Panc1 (cell line): ENCODE results near the gene CHCHD6. TPM values are rescaled to one million over a fixed set of nuclear protein-coding genes. Genes with fewer than 3 reads are reported as not detected.

ENCODE experiments used
- ATAC-seq: fragments of 200-7000 bp; cut with Tn5 transposase; 2 replicates; pipeline ENCODE4 v1.9.1; 2020; ENCODE audit warnings: mild to moderate bottlenecking, moderate library complexity
- BruUV-seq: library from RNA; stranded (reverse); fragments of 400-500 nt; replicated peaks from 2 replicates; lab custom pipeline; 2021; lab: Mats Ljungman, UMichigan
- CTCF ChIA-PET: fragments of 300-600 bp; sonication (Branson Sonifier 250); formaldehyde crosslinking; loops from one replicate; lab custom pipeline; 2022; ENCODE audit warnings: antibody characterized with exemption; lab: Charles Lee
- POLR2A ChIA-PET: fragments of 300-600 bp; sonication (Branson Sonifier 250); formaldehyde crosslinking; loops from one replicate; lab custom pipeline; 2022; ENCODE audit warnings: antibody characterized with exemption; lab: Charles Lee
- DNase-seq: peaks from one replicate; pipeline ENCODE4 v3.0.0-alpha.2; 2010; ENCODE audit warnings: low read depth, low spot score
- H3K27ac ChIP-seq: 2 replicates; pipeline ENCODE4 v1.5.1; 2011; ENCODE audit warnings: mild to moderate bottlenecking, low read length, inconsistent platforms
- H3K27me3 ChIP-seq: fragments of 200-500 bp; sonication (Bioruptor generic); 2 replicates; pipeline ENCODE4 v1.6.0; 2014; ENCODE audit warnings: low read length, inconsistent platforms; ENCODE audit not compliant: control insufficient read depth, insufficient read depth
- H3K36me3 ChIP-seq: fragments of 200-500 bp; sonication (Bioruptor generic); 2 replicates; pipeline ENCODE4 v1.5.1; 2014; ENCODE audit warnings: inconsistent platforms, mild to moderate bottlenecking, low read length, moderate library complexity; ENCODE audit not compliant: control insufficient read depth, insufficient read depth
- H3K4me1 ChIP-seq: 2 replicates; pipeline ENCODE4 v1.5.1; 2011; ENCODE audit warnings: inconsistent platforms, mild to moderate bottlenecking, low read length, moderate library complexity; ENCODE audit not compliant: control insufficient read depth, insufficient read depth
- H3K4me3 ChIP-seq, 2 experiments: 2 replicates each; pipeline ENCODE4 v1.5.1; 2011 to 2012; ENCODE audit warnings: low read depth in 2 of 2, low read length in 2 of 2, mild to moderate bottlenecking in 2 of 2, inconsistent platforms in 1 of 2, moderate library complexity in 1 of 2
- H3K9me3 ChIP-seq: fragments of 200-500 bp; sonication (Bioruptor generic); 2 replicates; pipeline ENCODE4 v1.5.1; 2014; ENCODE audit warnings: low read depth, mild to moderate bottlenecking, inconsistent platforms, low read length, moderate library complexity; ENCODE audit not compliant: control insufficient read depth, insufficient read depth
- POLR2AphosphoS5 ChIP-seq: IDR thresholded peaks from 2 replicates; pipeline ENCODE4 v1.6.1; 2012; ENCODE audit warnings: mild to moderate bottlenecking, low read depth, low read length, moderate library complexity
- SIN3A ChIP-seq: IDR thresholded peaks from 2 replicates; pipeline ENCODE4 v1.6.1; 2012; ENCODE audit warnings: low read depth, mild to moderate bottlenecking, low read length, moderate library complexity, borderline replicate concordance; ENCODE audit not compliant: insufficient read depth
- TCF7L2 ChIP-seq: IDR thresholded peaks from 2 replicates; pipeline ENCODE4 v1.6.1; 2011; ENCODE audit warnings: mild to moderate bottlenecking, low read depth, low read length, inconsistent platforms
- in situ Hi-C: cut with HindIII; loops from 2 replicates; pipeline ENCODE4 v1.10.0; 2016; ENCODE audit warnings: low sequenced_read_pairs, low pct_unique_long_range_greater_than_20kb
- intact Hi-C: fragments of 100-400 bp; cut with micrococcal nuclease; formaldehyde crosslinking; loops from one replicate; pipeline ENCODE4 v1.10.0; 2022; ENCODE audit not compliant: unreplicated experiment
- total RNA-seq: library from RNA; stranded (reverse); gene quantifications from one replicate; pipeline ENCODE4 v1.2.1, GENCODE V29; 2021; ENCODE audit not compliant: unreplicated experiment
- TF ChIP-seq, protein P1 (sequence below), 2 experiments: IDR thresholded peaks; 2 replicates each; pipeline ENCODE4 v1.6.1; 2011 to 2012; ENCODE audit warnings: low read depth in 2 of 2, control low read depth in 1 of 2, low read length in 1 of 2, mild to moderate bottlenecking in 1 of 2, moderate library complexity in 1 of 2; ENCODE audit not compliant: insufficient read depth in 1 of 2
- TF ChIP-seq, protein P2 (sequence below): fragments of 450-650 bp; IDR thresholded peaks from 2 replicates; pipeline ENCODE4 v1.5.1; 2017; ENCODE audit warnings: mild to moderate bottlenecking

The CHCHD6 gene
- total RNA-seq, 1 experiment from 2014 or later = 31.5 TPM

DNA sequence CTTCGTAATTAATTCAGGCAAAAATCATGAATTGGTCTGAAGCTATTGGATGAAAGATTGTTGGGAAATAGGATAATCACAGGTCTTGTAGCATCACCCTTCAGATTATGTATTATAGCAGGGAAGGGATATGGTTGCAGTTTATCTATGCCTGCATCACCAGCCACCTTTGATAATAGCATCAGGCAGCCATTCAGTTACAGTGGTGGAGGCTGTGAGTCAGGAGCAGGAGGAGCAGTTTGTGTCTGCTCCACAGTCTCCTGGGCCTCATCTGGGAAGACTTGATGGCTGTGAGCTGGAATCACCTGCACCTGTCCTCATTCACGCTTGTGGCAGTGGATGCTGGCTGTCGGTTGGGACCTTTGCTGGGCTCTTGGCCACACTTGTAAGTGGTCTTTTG lies 174.6 kb downstream of the CHCHD6 start:
- no peaks in the 10 kb centered on the region for H3K27me3 ChIP-seq
- BruUV-seq = no TSS peak
- H3K4me3 ChIP-seq = no peak overlapping the region
- H3K27ac ChIP-seq = no peak overlapping the region
- ChIA-PET CTCF (no interaction called here), POLR2A (no interaction called here)
- DNase-seq = no peak
- H3K9me3 ChIP-seq = no peaks in the 10 kb centered on the region
- TF ChIP-seq SIN3A = no peak
- TF ChIP-seq, protein P1, sequence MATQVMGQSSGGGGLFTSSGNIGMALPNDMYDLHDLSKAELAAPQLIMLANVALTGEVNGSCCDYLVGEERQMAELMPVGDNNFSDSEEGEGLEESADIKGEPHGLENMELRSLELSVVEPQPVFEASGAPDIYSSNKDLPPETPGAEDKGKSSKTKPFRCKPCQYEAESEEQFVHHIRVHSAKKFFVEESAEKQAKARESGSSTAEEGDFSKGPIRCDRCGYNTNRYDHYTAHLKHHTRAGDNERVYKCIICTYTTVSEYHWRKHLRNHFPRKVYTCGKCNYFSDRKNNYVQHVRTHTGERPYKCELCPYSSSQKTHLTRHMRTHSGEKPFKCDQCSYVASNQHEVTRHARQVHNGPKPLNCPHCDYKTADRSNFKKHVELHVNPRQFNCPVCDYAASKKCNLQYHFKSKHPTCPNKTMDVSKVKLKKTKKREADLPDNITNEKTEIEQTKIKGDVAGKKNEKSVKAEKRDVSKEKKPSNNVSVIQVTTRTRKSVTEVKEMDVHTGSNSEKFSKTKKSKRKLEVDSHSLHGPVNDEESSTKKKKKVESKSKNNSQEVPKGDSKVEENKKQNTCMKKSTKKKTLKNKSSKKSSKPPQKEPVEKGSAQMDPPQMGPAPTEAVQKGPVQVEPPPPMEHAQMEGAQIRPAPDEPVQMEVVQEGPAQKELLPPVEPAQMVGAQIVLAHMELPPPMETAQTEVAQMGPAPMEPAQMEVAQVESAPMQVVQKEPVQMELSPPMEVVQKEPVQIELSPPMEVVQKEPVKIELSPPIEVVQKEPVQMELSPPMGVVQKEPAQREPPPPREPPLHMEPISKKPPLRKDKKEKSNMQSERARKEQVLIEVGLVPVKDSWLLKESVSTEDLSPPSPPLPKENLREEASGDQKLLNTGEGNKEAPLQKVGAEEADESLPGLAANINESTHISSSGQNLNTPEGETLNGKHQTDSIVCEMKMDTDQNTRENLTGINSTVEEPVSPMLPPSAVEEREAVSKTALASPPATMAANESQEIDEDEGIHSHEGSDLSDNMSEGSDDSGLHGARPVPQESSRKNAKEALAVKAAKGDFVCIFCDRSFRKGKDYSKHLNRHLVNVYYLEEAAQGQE (IDR thresholded peaks at IDR 0.05; ENCODE audit: insufficient read depth in 1 of 2, low read depth in 2 of 2, low read length in 1 of 2) = no peak
- TF ChIP-seq, protein P2, sequence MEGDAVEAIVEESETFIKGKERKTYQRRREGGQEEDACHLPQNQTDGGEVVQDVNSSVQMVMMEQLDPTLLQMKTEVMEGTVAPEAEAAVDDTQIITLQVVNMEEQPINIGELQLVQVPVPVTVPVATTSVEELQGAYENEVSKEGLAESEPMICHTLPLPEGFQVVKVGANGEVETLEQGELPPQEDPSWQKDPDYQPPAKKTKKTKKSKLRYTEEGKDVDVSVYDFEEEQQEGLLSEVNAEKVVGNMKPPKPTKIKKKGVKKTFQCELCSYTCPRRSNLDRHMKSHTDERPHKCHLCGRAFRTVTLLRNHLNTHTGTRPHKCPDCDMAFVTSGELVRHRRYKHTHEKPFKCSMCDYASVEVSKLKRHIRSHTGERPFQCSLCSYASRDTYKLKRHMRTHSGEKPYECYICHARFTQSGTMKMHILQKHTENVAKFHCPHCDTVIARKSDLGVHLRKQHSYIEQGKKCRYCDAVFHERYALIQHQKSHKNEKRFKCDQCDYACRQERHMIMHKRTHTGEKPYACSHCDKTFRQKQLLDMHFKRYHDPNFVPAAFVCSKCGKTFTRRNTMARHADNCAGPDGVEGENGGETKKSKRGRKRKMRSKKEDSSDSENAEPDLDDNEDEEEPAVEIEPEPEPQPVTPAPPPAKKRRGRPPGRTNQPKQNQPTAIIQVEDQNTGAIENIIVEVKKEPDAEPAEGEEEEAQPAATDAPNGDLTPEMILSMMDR = no peak
- no peak for TF ChIP-seq TCF7L2
- TF ChIP-seq POLR2AphosphoS5 = no peak
- intact Hi-C loops = no loop called here
- no peaks in the 10 kb centered on the region for H3K4me1 ChIP-seq
- no peak for ATAC-seq
- in situ Hi-C loops = no loop called here
- H3K36me3 ChIP-seq = no peaks in the 10 kb centered on the region

DNA sequence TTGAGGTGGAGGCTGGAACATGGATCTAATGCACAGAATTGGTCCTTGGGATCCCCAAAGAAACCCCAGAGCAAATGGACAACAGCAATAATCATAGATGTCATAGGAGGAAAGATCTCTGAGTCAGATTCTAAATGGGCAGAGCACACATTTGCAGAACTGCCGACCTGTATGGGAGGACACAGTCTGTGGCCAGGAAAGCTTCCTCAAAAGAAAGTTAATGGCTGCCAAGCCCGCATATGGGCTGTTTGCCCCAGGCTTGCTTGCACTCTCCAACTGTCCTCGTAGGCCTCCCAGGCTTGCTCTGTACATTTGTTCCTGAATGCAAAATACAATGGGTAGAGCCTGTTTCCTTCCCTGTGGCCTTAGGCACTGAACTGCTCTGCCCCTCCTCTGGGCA lies 176.9 kb downstream of the CHCHD6 start:
- in situ Hi-C loops (no loop called here), intact Hi-C loops (no loop called here)
- H3K27me3 ChIP-seq = no peaks in the 10 kb centered on the region
- no peak overlapping the region for H3K4me3 ChIP-seq
- no peaks in the 10 kb centered on the region for H3K9me3 ChIP-seq
- TF ChIP-seq, protein P2 = no peak
- TF ChIP-seq SIN3A = no peak
- TF ChIP-seq POLR2AphosphoS5 = no peak
- TF ChIP-seq, protein P1 (IDR thresholded peaks at IDR 0.05; ENCODE audit: insufficient read depth in 1 of 2, low read depth in 2 of 2, low read length in 1 of 2) = no peak
- TF ChIP-seq TCF7L2 = no peak
- ChIA-PET CTCF (no interaction called here), POLR2A (no interaction called here)
- H3K27ac ChIP-seq = no peak overlapping the region
- BruUV-seq = no TSS peak
- no peaks in the 10 kb centered on the region for H3K4me1 ChIP-seq
- DNase-seq = no peak
- no peaks in the 10 kb centered on the region for H3K36me3 ChIP-seq
- no peak for ATAC-seq
